H1 (cell line): Measurements from ENCODE around the gene MICALL2. TPM values are rescaled to one million over a fixed set of nuclear protein-coding genes. Genes with fewer than 3 reads are reported as not detected.

Experiments used
- ASH2L ChIP-seq: fragments of 200-600, 300-600 bp; sonication (generic); IDR thresholded peaks from one replicate; pipeline ENCODE4 v1.7.1; 2017; ENCODE audit warnings: low read length
- ATF2 ChIP-seq: IDR thresholded peaks from 2 replicates; pipeline ENCODE4 v1.6.1; 2012; ENCODE audit warnings: low read length, inconsistent platforms
- CBX5 ChIP-seq: fragments of 300-800, 300-1000 bp; sonication (generic); IDR thresholded peaks from 2 replicates; pipeline ENCODE4 v1.7.1; 2016; ENCODE audit warnings: antibody characterized with exemption, low read length, low read depth
- CEBPB ChIP-seq: IDR thresholded peaks from 2 replicates; pipeline ENCODE4 v1.6.1; 2012; ENCODE audit warnings: low read depth, low read length
- EGR1 ChIP-seq: IDR thresholded peaks from 2 replicates; pipeline ENCODE4 v1.6.1; 2011; ENCODE audit warnings: low read depth, low read length, borderline replicate concordance
- EP300 ChIP-seq, 2 experiments: IDR thresholded peaks; 1 replicate in 1 of 2; 2 replicates in 1 of 2; pipeline ENCODE4 v1.6.1; 2011 to 2012; ENCODE audit warnings: low read depth in 2 of 2, low read length in 2 of 2, mild to moderate bottlenecking in 2 of 2, borderline replicate concordance in 1 of 2, inconsistent platforms in 1 of 2, moderate library complexity in 1 of 2
- EZH2 ChIP-seq: fragments of 200-600 bp; sonication (generic); IDR thresholded peaks from 2 replicates; pipeline ENCODE4 v1.7.1; 2012; ENCODE audit warnings: low read depth, mild to moderate bottlenecking, moderate library complexity, low read length, inconsistent platforms; ENCODE audit not compliant: severe bottlenecking
- GTF2F1 ChIP-seq: IDR thresholded peaks from 2 replicates; pipeline ENCODE4 v1.6.1; 2012; ENCODE audit warnings: low read depth, low read length, improper control_type of control experiment, borderline replicate concordance
- JUN ChIP-seq: IDR thresholded peaks from 2 replicates; pipeline ENCODE4 v1.6.1; 2011; ENCODE audit warnings: low read depth, mild to moderate bottlenecking, improper control_type of control experiment, low read length
- JUND ChIP-seq: IDR thresholded peaks from 2 replicates; pipeline ENCODE4 v1.6.1; 2011; ENCODE audit warnings: mild to moderate bottlenecking, improper control_type of control experiment, low read length
- KDM1A ChIP-seq: fragments of 200-600, 300-600 bp; sonication (generic); IDR thresholded peaks from 2 replicates; pipeline ENCODE4 v1.7.1; 2016; ENCODE audit warnings: mild to moderate bottlenecking, low read length, borderline replicate concordance
- KDM5A ChIP-seq: fragments of 200-600 bp; IDR thresholded peaks from 2 replicates; pipeline ENCODE4 v1.7.1; 2012; ENCODE audit warnings: mild to moderate bottlenecking, low read length, inconsistent platforms, mixed read lengths
- MAFK ChIP-seq: IDR thresholded peaks from 2 replicates; pipeline ENCODE4 v1.6.1; 2012; ENCODE audit warnings: low read depth, mild to moderate bottlenecking, improper control_type of control experiment, low read length
- NRF1 ChIP-seq: IDR thresholded peaks from 2 replicates; pipeline ENCODE4 v1.6.1; 2011; ENCODE audit warnings: mild to moderate bottlenecking, low read depth, low read length, improper control_type of control experiment
- PHF8 ChIP-seq: fragments of 200-600 bp; sonication (generic); conservative IDR thresholded peaks from 2 replicates; pipeline ENCODE4 v1.7.1; 2012; ENCODE audit warnings: low read depth, mild to moderate bottlenecking, inconsistent platforms, low read length, moderate library complexity
- POLR2AphosphoS5 ChIP-seq: IDR thresholded peaks from 2 replicates; pipeline ENCODE4 v1.6.1; 2011; ENCODE audit warnings: low read depth, low read length
- RFX5 ChIP-seq: IDR thresholded peaks from 2 replicates; pipeline ENCODE4 v1.6.1; 2011; ENCODE audit warnings: low read depth, low read length, improper control_type of control experiment, borderline replicate concordance
- RXRA ChIP-seq: IDR thresholded peaks from 2 replicates; pipeline ENCODE4 v1.6.1; 2011; ENCODE audit warnings: low read depth, mild to moderate bottlenecking, low read length, moderate library complexity; ENCODE audit not compliant: insufficient read depth
- SAP30 ChIP-seq: fragments of 300-600 bp; sonication (generic); IDR thresholded peaks from 2 replicates; pipeline ENCODE4 v1.7.1; 2012; ENCODE audit warnings: low read length, moderate library complexity, mild to moderate bottlenecking, inconsistent platforms; ENCODE audit not compliant: insufficient read depth, insufficient replicate concordance
- SIN3A ChIP-seq, 2 experiments: IDR thresholded peaks in 1 of 2; conservative IDR thresholded peaks in 1 of 2; 2 replicates each; pipeline ENCODE4 v1.6.1; 2011 to 2012; ENCODE audit warnings: low read length in 2 of 2, improper control_type of control experiment in 1 of 2, low read depth in 1 of 2, mild to moderate bottlenecking in 1 of 2
- SP4 ChIP-seq: IDR thresholded peaks from 2 replicates; pipeline ENCODE4 v1.6.1; 2012; ENCODE audit warnings: low read length, inconsistent platforms
- SUZ12 ChIP-seq: fragments of 200-600 bp; sonication (generic); IDR thresholded peaks from 2 replicates; pipeline ENCODE4 v1.6.1; 2012; ENCODE audit warnings: mild to moderate bottlenecking, inconsistent platforms, low read length, moderate library complexity, mixed read lengths
- TEAD4 ChIP-seq: IDR thresholded peaks from 2 replicates; pipeline ENCODE4 v1.6.1; 2012; ENCODE audit warnings: low read depth, low read length, inconsistent platforms, mixed read lengths
- YY1 ChIP-seq: IDR thresholded peaks from 2 replicates; pipeline ENCODE4 v1.6.1; 2011; ENCODE audit warnings: low read depth, mild to moderate bottlenecking, low read length
- polyA plus RNA-seq, 7 experiments: library from polyadenylated mRNA; depleted of rRNA in 3 of 7; stranded (reverse) in 5 of 7; unstranded in 2 of 7; fragments of >200 nt in 5 of 7; fragments of 200-250 nt in 2 of 7; gene quantifications; 1 replicate in 5 of 7; 2 replicates in 1 of 7; 4 replicates in 1 of 7; pipeline versions ENCODE4 v1.2.1 to v1.2.3, GENCODE V29; 2011 to 2013; ENCODE audit warnings: missing spikeins in 2 of 7, mixed read lengths in 2 of 7
- total RNA-seq: library from RNA; stranded (reverse); fragmentation: NEBNext Ultra II Directional; extraction: Animal tissue kit (Norgen Biotek cat#: 25700); gene quantifications from 2 replicates; pipeline ENCODE4 v1.2.1, GENCODE V29; 2021

MICALL2 gene
- total and polyA plus RNA-seq, 2 of the 8 experiments (the other 6 are each of a cell fraction or from before 2014, with no cell fraction given), result 5.3 to 8.5 TPM

- TF ChIP-seq ATF2, result no peak
- TF ChIP-seq EP300 (IDR thresholded peaks at IDR 0.05; ENCODE audit: borderline replicate concordance in 1 of 2, low read depth in 2 of 2, low read length in 2 of 2), result no peak
- TF ChIP-seq SUZ12, result no peak
- TF ChIP-seq ASH2L, result no peak
- TF ChIP-seq TEAD4, result peak; percentile 62; the same call in 1 of the 2 replicates
- TF ChIP-seq EGR1, result no peak
- no peak for TF ChIP-seq MAFK
- TF ChIP-seq RXRA, result no peak
- TF ChIP-seq SAP30, result peak; percentile 71
- TF ChIP-seq KDM5A, result no peak
- no peak; the same call in 1 of the 2 replicates for TF ChIP-seq POLR2AphosphoS5
- TF ChIP-seq EZH2, result no peak
- no peak for TF ChIP-seq NRF1
- no peak for TF ChIP-seq RFX5
- no peak for TF ChIP-seq YY1
- no peak for TF ChIP-seq GTF2F1
- no peak for TF ChIP-seq JUN
- no peak for TF ChIP-seq PHF8
- no peak for TF ChIP-seq SP4
- TF ChIP-seq SIN3A (conservative IDR thresholded peaks at IDR 0.05 in 1 of 2, IDR thresholded peaks at IDR 0.05 in 1 of 2; ENCODE audit: low read depth in 1 of 2, low read length in 2 of 2), result peak; percentile 74 to 94; a peak in 2 of 4 replicates
- TF ChIP-seq KDM1A, result no peak
- no peak for TF ChIP-seq JUND
- no peak for TF ChIP-seq CBX5
- TF ChIP-seq CEBPB, result no peak
These were observed 14.7 kb upstream of the MICALL2 start (continued) for GRCh38 chr7:1473864-1474512.
